GM20000 (cell line): ENCODE data around the gene HOXC5.

Experiments
- DNase-seq: peaks from one replicate; pipeline ENCODE4 v3.0.0; 2012; ENCODE audit warnings: low spot score
- TF ChIP-seq, protein P1 (sequence below): IDR thresholded peaks from 2 replicates; pipeline ENCODE4 v1.5.1; 2012; ENCODE audit warnings: mild to moderate bottlenecking, control low read depth; ENCODE audit errors: extremely low read depth, missing control alignments

Gene HOXC5

DNA sequence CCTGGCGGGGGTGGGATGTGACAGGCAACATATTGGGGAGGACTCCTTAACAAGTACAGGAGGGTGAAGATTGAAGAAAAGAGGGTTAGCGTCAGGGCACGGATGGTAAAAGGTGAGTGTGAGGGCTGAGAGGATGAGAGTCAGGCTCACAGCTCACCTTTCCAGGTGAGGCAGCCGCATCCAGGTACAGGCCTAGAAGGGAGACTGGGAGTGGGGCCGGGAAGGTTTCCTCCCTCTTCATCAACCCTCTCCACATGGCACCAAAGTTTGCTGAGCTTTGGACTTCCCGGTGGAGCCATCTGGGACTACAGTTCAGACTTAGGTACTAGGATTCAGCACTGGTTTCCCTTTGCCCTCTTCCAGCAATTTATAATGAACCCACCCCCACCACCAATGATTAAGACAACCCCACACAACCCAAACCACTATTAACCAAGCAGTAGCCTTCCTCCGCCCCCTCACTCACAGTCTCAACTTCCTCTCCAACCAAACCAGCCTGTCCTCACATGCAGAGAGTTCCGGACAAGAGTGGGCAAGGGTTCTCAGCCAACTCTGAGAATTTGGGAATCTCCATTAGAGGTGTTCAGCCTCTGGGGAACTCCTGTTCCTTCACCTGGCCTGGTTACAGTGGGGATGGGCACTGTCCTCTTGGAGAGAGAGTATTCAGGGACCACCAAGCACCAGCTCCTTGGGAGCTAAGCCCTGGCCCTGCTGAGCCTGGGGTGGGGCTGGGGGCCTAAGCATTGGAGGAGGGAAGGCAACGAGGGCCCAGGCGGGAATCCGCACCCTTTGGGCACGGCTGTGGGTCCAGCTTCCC, 18.4 kb downstream of the HOXC5 start:
- TF ChIP-seq, protein P1, sequence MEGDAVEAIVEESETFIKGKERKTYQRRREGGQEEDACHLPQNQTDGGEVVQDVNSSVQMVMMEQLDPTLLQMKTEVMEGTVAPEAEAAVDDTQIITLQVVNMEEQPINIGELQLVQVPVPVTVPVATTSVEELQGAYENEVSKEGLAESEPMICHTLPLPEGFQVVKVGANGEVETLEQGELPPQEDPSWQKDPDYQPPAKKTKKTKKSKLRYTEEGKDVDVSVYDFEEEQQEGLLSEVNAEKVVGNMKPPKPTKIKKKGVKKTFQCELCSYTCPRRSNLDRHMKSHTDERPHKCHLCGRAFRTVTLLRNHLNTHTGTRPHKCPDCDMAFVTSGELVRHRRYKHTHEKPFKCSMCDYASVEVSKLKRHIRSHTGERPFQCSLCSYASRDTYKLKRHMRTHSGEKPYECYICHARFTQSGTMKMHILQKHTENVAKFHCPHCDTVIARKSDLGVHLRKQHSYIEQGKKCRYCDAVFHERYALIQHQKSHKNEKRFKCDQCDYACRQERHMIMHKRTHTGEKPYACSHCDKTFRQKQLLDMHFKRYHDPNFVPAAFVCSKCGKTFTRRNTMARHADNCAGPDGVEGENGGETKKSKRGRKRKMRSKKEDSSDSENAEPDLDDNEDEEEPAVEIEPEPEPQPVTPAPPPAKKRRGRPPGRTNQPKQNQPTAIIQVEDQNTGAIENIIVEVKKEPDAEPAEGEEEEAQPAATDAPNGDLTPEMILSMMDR: no peak
- DNase-seq: peak; percentile 58

DNA sequence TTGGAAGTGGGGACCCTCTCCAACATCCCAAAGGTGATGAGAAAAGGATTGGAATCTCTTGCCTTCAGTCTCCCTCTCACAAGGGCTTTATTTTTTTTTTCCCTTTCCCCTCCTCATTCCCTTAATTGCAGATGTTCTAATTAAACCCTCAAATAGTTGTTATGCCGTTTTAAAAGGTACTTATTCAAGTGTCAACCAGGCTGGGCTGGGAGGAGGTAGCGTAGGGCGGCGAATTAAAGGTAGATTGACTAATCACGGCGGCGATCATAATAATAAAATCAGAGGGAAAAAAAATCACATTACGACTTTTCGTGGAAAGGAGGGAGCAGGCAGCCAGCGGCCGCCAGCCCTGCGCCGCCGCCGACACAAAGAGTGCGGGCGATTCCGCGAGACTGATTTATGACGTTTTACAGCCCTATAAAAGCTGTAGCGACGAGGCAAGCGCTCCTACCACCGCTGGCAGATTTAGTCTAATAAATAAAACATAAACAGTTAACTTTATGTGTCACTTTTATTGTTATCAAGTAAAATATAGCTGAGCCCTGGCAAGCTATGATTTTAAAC, 19.1 kb downstream of the HOXC5 start:
- TF ChIP-seq, protein P1: no peak
- peak; percentile 44 for DNase-seq

DNA sequence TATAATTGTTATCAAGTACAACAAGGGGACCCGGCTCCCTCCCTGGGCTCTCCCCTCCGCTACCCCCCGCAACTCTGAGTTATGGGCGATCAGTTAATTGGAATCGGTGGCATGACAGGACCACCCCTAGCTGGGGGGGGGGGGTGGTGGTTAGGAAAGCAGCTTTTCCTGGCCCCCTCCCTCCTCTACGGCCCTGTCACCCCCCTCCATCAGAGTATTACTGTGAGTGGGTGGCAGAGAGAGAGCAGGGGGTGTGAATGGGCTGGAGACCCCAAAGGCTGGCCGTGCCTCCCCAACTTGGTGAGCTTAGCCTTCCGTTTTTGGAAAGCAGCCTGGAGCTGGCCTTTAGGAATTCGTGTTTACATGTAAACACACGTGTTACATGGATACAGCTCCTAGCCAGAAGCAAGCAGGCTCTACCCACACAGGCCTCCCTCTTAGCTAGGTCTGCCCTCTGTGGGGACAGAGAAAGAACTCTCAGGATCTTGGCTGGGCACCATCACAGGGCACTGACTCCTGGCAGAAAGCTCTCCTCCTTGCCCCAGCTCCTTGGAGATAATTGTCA, 19.7 kb downstream of the HOXC5 start:
- TF ChIP-seq, protein P1: no peak
- DNase-seq: no peak

DNA sequence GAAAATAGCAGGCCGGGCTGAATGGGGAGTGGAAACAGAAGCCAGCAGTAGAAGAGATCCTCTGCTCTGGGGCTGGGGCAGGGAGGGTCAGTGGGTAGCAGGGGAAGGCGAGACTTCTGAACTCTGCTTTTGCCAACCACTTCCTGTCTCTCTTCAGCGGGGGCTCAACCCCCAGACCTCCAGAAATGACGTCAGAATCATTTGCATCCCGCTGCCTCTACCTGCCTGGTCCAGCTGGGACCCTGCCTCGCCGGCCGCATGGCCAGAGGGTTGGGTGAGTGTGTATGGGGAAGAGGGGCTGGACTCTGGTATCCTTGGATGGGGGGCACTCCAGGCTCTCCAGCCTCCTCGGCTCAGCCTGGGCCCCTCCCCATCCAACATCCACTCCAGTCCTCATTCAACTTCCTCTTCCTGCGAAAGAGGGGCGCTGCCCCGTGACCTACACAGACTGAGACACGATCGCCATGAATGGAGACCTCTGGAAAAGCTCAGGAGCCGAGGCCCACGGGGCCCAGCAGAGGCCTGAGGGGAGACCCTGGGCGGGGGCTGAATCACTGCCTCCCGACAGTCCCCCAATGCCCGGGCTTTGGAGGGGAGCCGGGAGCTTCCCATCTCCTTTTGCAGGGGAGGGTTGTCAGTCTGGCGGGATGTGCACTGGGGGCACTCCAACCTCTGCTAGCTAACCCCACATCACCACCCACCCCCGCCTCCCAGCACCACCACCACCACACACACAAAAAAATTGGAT, 20.3 kb downstream of the HOXC5 start:
- peak; percentile 81 for DNase-seq
- TF ChIP-seq, protein P1: no peak

DNA sequence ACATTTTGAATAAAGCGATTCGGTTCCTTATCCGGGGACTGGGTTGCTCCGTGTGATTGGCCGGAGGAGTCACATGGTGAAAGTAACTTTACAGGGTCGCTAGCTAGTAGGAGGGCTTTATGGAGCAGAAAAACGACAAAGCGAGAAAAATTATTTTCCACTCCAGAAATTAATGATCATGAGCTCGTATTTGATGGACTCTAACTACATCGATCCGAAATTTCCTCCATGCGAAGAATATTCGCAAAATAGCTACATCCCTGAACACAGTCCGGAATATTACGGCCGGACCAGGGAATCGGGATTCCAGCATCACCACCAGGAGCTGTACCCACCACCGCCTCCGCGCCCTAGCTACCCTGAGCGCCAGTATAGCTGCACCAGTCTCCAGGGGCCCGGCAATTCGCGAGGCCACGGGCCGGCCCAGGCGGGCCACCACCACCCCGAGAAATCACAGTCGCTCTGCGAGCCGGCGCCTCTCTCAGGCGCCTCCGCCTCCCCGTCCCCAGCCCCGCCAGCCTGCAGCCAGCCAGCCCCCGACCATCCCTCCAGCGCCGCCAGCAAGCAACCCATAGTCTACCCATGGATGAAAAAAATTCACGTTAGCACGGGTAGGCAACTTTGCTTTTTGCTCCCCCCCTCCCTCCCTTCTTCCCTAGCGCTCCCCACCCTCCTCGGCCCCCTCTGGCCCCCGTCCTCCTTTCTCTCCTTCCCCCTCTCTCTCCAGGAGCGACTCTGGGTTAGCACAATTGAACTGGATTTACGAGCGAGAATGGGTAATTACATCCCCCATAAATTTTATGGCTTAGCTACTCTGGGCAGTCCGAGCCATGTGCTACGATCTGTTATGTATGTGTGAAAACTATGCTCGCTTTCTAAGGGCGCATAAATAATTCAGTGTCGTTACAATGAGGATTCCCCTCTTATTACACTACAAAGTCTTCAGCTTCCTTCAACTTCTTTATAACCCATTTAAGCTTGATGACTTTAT, 21.2 kb downstream of the HOXC5 start, which contains the start of gene HOXC4:
Gene HOXC4 (plus strand): TSS at position 85 of the 991 bp plus-strand sequence. CDS start 88 bp downstream, at position 173.
- TF ChIP-seq, protein P1: no peak
- DNase-seq: peak; percentile 79

DNA sequence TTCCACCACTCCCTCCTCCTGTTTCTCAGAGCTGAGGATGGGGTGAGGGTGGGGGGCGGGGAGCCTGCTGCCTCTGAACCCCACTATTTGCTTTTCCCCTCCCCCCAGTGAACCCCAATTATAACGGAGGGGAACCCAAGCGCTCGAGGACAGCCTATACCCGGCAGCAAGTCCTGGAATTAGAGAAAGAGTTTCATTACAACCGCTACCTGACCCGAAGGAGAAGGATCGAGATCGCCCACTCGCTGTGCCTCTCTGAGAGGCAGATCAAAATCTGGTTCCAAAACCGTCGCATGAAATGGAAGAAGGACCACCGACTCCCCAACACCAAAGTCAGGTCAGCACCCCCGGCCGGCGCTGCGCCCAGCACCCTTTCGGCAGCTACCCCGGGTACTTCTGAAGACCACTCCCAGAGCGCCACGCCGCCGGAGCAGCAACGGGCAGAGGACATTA, 21.9 kb downstream of the HOXC5 start:
- TF ChIP-seq, protein P1: no peak
- no peak for DNase-seq
